Mucosa of rectum (tissue), 2 donors: ENCODE results near the gene TMEM161A.
"Not testable (repeated sequence)": the region's sequence is repeated elsewhere in the genome, so short reads cannot be mapped to it uniquely, and the experiment has no call there.

Experiments
- H3K27ac ChIP-seq, 2 donors: one replicate each; pipeline ENCODE4 v1.7.0; 2013; ENCODE audit warnings: inconsistent platforms in 2 of 2, low read depth in 2 of 2, low read length in 2 of 2
- H3K27me3 ChIP-seq, 2 donors: one replicate each; pipeline ENCODE4 v1.7.0; 2013; ENCODE audit warnings: low read length in 2 of 2; ENCODE audit not compliant: control insufficient read depth in 2 of 2, insufficient read depth in 2 of 2
- H3K36me3 ChIP-seq, 2 donors: one replicate each; pipeline ENCODE4 v1.7.0; 2013; ENCODE audit warnings: low read length in 2 of 2; ENCODE audit not compliant: control insufficient read depth in 2 of 2, insufficient read depth in 2 of 2
- H3K4me1 ChIP-seq, 2 donors: one replicate each; pipeline ENCODE4 v1.7.0; 2013; ENCODE audit warnings: low read length in 2 of 2, mild to moderate bottlenecking in 1 of 2; ENCODE audit not compliant: control insufficient read depth in 2 of 2, insufficient read depth in 2 of 2
- H3K4me3 ChIP-seq, 2 donors: one replicate each; pipeline ENCODE4 v1.7.0; 2013; ENCODE audit warnings: low read length in 2 of 2
- H3K9ac ChIP-seq, 2 donors: one replicate each; pipeline ENCODE4 v1.7.0; 2013; ENCODE audit warnings: low read length in 2 of 2, low read depth in 1 of 2, mild to moderate bottlenecking in 1 of 2
- H3K9me3 ChIP-seq, 2 donors: one replicate each; pipeline ENCODE4 v1.7.0; 2013; ENCODE audit warnings: low read length in 2 of 2; ENCODE audit not compliant: control insufficient read depth in 2 of 2
- donor health status: healthy.
- donor health status: Normal muscosa, but diverticular disease.

Gene TMEM161A

DNA sequence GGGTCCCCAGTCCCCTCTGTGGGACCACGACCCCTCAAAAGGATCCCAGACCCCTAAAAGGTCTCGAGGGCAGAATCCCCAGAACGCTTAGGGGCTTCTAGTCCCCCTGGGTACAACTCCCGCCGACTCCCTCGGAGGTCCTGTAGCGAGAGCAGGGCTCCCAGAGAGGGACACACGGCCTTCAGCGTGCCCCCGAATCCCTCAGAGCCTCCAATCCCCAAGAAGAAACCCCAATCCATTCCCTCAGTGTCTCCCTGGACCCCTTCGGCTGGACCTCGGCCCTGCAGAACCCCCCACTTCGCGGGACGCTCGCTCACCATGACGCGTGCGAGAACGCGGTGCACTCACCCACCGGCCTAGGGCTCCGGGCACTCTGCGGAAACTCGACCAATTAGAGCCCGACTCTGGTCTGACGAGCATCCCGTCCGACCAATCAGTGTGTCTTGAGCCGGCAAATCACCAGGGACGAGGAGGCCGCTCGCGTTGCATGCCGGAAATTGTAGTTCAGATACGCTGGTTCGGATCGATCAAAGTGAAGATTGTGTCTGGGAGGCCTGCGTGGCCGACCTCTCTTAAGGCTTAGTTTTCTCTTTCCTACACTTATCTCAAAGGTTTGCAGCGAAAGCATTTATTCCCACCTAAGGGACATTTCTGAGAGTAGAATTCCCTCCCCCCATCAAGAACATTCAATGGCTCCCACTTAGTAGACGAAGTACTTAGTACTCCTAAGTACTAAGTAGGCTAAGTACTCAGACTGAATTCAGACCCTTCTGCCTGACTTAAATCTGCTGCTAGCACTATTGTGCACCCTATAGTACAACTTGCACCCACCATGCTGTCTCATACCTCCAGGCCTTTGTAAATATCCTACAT, at the start of gene TMEM161A:
Gene TMEM161A, minus strand, starts transcription at position 370 of the 873 bp plus-strand sequence. Its CDS starts 50 bp downstream, at position 320.
- H3K9me3 ChIP-seq = no peaks in the 10 kb centered on the region
- H3K9ac ChIP-seq = peak within 1 kb of the TSS; percentile 97 to 99
- H3K4me1 ChIP-seq = peaks cover 7 to 10% of the 10 kb centered on the region in 2 donors
- H3K27ac ChIP-seq = no peak within 1 kb of the TSS
- no peaks in the 10 kb centered on the region for H3K27me3 ChIP-seq
- no peaks in the 10 kb centered on the region for H3K36me3 ChIP-seq
- peak within 1 kb of the TSS; percentile 94 to 95 for H3K4me3 ChIP-seq

DNA sequence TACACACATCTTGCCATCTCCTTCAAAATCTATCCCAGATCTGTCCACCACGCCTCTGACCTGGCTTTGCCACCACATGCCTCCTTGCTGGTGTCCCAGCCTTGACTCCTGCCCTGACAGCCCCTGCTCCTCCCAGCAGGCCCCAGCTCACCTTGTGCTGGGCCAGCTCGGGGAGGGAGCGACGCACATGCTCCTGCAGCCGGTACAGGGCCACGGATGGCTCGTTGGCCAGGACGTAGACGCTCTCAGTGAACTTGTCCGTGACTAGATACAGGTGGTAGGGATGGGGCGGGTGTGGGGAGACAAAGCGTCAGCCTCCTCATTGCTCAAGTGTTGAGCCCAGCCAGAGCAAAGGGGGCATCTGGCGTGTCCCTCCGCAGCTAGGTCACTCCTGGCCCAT, 48.5 kb upstream of the TMEM161A start:
- Histone ChIP-seq H3K9me3 (no peaks in the 10 kb centered on the region), H3K4me3 (no peak overlapping the region), H3K27me3 (no peaks in the 10 kb centered on the region), H3K9ac (no peak overlapping the region), H3K36me3 (peaks cover 4 to 20% of the 10 kb centered on the region in 2 donors), H3K4me1 (peaks cover 11 to 14% of the 10 kb centered on the region in 2 donors), H3K27ac (no peak overlapping the region)

DNA sequence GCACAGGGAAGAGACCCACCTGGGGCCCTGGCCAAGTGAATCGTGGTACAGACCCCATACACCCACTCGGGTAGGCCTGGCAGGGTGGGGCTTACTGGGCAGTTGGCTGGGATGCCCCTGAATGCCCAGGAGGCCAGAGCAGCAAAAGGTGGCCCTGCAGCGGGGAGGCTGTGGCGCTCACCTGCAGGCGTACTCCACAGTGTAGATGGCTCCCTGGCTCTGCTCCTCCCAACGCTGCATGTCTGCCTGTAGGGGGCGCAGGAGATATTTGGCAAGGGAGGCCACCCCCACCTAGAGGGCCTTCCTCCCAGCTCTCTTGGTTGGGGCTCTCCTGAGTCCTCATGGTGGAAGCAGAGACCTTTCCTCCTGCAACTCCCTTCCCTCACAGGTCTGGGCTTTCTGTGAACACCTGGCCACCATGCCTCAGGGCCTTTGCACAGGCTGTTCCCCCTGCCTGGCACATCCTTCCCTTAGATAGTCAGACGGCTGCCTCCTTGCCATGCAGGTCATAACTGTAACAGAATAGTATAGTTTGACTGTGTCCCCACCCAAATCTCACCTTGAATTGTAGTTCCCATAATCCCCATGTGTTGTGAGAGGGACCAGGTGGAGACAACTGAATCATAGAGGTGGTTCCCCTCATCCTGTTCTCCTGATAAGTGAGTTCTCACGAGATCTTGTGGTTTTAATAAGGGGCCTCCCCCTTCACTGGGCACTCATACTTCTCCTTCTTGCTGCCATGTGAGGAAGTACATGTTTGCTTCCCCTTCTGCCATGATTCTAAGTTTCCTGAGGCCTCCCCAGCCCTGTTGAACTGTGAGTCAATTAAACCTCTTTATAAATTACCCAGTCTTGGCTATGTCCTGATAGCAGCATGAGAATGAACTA, 47.8 kb upstream of the TMEM161A start:
- H3K27ac ChIP-seq = no peak overlapping the region
- no peak overlapping the region for H3K4me3 ChIP-seq
- H3K36me3 ChIP-seq = peaks cover 8 to 26% of the 10 kb centered on the region in 2 donors
- H3K4me1 ChIP-seq = peaks cover 7 to 13% of the 10 kb centered on the region in 2 donors
- no peaks in the 10 kb centered on the region for H3K27me3 ChIP-seq
- no peak overlapping the region for H3K9ac ChIP-seq
- no peaks in the 10 kb centered on the region for H3K9me3 ChIP-seq

DNA sequence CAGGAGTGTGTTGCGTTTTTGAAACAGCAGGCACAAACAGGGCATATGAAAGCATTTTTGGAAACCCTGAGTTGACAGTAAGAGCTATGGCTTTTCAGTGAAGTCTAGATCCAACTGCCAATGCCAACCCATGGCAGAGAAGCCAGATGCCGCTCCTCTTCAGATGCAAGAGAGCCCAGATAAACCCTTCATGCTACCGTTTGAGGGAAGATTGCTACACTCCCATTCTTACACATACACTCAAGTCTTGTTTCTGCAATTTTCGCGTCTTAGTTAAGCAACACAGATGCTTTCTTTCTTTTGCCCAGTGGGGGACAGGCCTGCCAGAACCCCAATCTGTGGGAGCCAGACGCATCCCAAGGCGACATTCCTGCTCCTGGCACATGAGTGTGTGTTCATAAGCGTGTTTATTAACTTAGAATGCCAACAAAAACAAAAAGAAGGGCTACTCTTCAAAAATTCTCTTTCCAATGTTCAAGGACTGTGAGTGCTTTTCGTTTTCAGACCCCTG, 43.3 kb upstream of the TMEM161A start:
- no peaks in the 10 kb centered on the region for H3K4me1 ChIP-seq
- peaks cover 8 to 35% of the 10 kb centered on the region in 2 donors for H3K36me3 ChIP-seq
- no peaks in the 10 kb centered on the region for H3K9me3 ChIP-seq
- no peak overlapping the region for H3K4me3 ChIP-seq
- H3K27ac ChIP-seq = no peak overlapping the region
- no peak overlapping the region for H3K9ac ChIP-seq
- H3K27me3 ChIP-seq = no peaks in the 10 kb centered on the region

GRCh38 chr19:19179548-19180441, 41.5 kb upstream of the TMEM161A start:
- Histone ChIP-seq H3K9ac (no peak overlapping the region), H3K36me3 (peaks cover 8 to 31% of the 10 kb centered on the region in 2 donors), H3K9me3 (no peaks in the 10 kb centered on the region), H3K27ac (no peak overlapping the region), H3K4me3 (no peak overlapping the region), H3K27me3 (no peaks in the 10 kb centered on the region), H3K4me1 (no peaks in the 10 kb centered on the region)

- no peak overlapping the region for H3K27ac ChIP-seq
- peaks cover 4 to 23% of the 10 kb centered on the region in 2 donors for H3K36me3 ChIP-seq
- H3K9me3 ChIP-seq = no peaks in the 10 kb centered on the region
- no peak overlapping the region for H3K9ac ChIP-seq
- no peaks in the 10 kb centered on the region for H3K4me1 ChIP-seq
- H3K4me3 ChIP-seq = no peak overlapping the region
- H3K27me3 ChIP-seq = no peaks in the 10 kb centered on the region
Measured at GRCh38 chr19:19176950-19177349, 38.7 kb upstream of the TMEM161A start.

DNA sequence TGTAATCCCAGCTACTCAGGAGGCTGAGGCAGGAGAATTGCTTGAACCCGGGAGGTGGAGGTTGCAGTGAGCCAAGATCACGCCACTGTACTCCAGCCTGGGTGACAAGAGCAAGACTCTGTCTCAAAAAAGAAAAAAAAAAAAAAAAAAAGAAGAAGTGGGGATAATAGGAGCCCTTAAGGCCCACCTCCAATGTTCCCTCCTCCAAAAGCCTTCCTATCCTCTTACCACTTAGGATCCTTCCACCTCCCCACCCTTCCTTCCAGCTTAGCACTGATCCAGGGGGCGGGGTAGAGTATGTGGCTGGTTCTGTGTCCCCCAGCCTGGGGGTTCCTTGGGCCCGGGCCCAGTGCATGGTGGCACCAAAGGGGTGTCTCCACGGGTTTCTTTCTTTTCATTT, 35.0 kb upstream of the TMEM161A start:
- H3K36me3 ChIP-seq, H3K4me3 ChIP-seq, H3K9ac ChIP-seq, H3K27ac ChIP-seq, H3K27me3 ChIP-seq, H3K9me3 ChIP-seq, H3K4me1 ChIP-seq: not testable (repeated sequence)

DNA sequence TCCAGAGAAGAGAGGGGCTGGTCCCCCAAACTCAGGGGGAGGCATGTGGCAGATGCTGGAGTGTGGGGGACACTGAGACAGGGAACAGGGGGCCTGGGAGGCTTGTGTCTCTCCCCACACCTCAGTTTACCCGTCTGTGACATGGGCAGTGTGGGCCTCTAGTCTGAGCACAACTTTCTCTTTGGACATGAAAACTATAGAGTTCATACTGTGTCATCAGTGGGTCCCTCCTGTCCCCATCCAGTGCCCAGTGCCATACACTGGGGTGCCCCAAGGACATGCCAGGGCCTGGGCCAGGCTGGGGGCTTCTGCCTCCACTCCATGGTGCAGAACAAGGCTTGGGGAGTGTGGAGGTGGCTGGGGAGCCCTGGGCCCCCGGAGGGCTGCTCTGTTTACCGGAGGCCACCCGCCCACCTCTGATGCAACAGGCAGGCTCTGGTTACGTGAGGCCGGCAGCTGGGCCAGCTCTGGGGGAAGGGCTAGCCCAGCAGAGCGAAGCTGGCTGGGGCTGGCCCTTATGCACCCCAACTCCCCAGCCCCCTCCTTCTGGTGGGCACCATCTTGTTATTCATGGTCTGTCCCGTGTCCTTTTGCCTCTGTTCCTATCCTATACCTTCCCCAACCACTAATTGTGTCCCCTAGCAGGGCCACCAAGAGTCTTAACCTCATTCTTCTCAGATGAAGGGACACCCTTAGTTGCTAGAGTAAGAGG, 33.7 kb upstream of the TMEM161A start:
- Histone ChIP-seq H3K4me3 (no peak overlapping the region), H3K36me3 (peaks cover 0 to 4% of the 10 kb centered on the region in 2 donors), H3K9ac (no peak overlapping the region), H3K9me3 (no peaks in the 10 kb centered on the region), H3K4me1 (peaks cover 5% of the 10 kb centered on the region in 2 donors), H3K27me3 (no peaks in the 10 kb centered on the region), H3K27ac (no peak overlapping the region)
